Endothelial cell (in vitro differentiated cells): ENCODE data around the gene NCBP1. TPM values are rescaled to one million over a fixed set of nuclear protein-coding genes. Genes with fewer than 3 reads are reported as not detected.
A peak's percentile ranks its signal among the peaks of the same experiment; 100 is the strongest.

Experiments used
- DNase-seq: peaks from one replicate; pipeline ENCODE4 v3.0.0; 2021; ENCODE audit warnings: low spot score
- H3K27ac Mint-ChIP-seq: one replicate; pipeline ENCODE4 v1.8.0; 2021; ENCODE audit warnings: mixed read lengths, inconsistent platforms; ENCODE audit not compliant: unreplicated experiment
- H3K27me3 Mint-ChIP-seq: one replicate; pipeline ENCODE4 v1.8.0; 2021; ENCODE audit warnings: mild to moderate bottlenecking, moderate library complexity, mixed read lengths, inconsistent platforms; ENCODE audit not compliant: unreplicated experiment
- H3K36me3 Mint-ChIP-seq: one replicate; pipeline ENCODE4 v1.8.0; 2021; ENCODE audit warnings: mild to moderate bottlenecking, low read depth, mixed read lengths, inconsistent platforms; ENCODE audit not compliant: unreplicated experiment
- H3K4me1 Mint-ChIP-seq: one replicate; pipeline ENCODE4 v1.8.0; 2021; ENCODE audit warnings: mild to moderate bottlenecking, mixed read lengths, inconsistent platforms; ENCODE audit not compliant: unreplicated experiment
- H3K4me3 Mint-ChIP-seq: one replicate; pipeline ENCODE4 v1.8.0; 2021; ENCODE audit warnings: mild to moderate bottlenecking, mixed read lengths, inconsistent platforms; ENCODE audit not compliant: unreplicated experiment
- H3K9me3 Mint-ChIP-seq: one replicate; pipeline ENCODE4 v1.8.0; 2021; ENCODE audit warnings: mixed read lengths, inconsistent platforms; ENCODE audit not compliant: unreplicated experiment
- total RNA-seq: library from RNA; stranded (reverse); fragmentation: NEBNext Ultra II Directional; extraction: Animal tissue kit (Norgen Biotek cat#: 25700); gene quantifications from one replicate; pipeline ENCODE4 v1.2.1, GENCODE V29; 2021; ENCODE audit not compliant: unreplicated experiment
- TF ChIP-seq, protein P1 (sequence below): fragments of 200-600 bp; sonication (generic); IDR thresholded peaks from one replicate; pipeline ENCODE4 v1.5.0; 2021; ENCODE audit warnings: antibody characterized with exemption; ENCODE audit not compliant: unreplicated experiment

The NCBP1 gene
- total RNA-seq, 1 donor from 2014 or later = 34.6 TPM

DNA sequence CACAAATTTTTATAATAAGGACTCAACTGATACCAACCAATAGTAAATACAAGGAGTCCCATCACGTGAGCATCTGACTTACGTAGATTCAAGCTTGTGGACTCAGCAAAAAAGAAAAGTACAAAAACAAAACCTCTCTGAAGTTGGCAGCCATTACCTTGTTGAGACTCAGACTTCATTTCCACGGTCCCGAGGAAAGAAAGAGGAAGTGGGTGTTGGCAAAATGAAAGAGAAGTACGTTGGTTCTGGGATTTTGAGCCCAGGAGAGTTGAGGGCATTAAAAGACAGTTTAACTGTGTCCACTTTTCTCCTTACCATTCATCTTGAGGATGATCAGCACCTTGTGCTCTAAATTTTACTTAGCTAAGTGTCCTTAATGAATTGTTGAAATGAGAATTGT, 26.7 kb downstream of the NCBP1 start:
- H3K4me3 Mint-ChIP-seq = no peak overlapping the region
- H3K9me3 Mint-ChIP-seq = no peaks in the 10 kb centered on the region
- H3K27ac Mint-ChIP-seq = no peak overlapping the region
- peaks cover 1% of the 10 kb centered on the region for H3K27me3 Mint-ChIP-seq
- peaks cover 32% of the 10 kb centered on the region for H3K36me3 Mint-ChIP-seq
- DNase-seq = no peak
- TF ChIP-seq, protein P1, sequence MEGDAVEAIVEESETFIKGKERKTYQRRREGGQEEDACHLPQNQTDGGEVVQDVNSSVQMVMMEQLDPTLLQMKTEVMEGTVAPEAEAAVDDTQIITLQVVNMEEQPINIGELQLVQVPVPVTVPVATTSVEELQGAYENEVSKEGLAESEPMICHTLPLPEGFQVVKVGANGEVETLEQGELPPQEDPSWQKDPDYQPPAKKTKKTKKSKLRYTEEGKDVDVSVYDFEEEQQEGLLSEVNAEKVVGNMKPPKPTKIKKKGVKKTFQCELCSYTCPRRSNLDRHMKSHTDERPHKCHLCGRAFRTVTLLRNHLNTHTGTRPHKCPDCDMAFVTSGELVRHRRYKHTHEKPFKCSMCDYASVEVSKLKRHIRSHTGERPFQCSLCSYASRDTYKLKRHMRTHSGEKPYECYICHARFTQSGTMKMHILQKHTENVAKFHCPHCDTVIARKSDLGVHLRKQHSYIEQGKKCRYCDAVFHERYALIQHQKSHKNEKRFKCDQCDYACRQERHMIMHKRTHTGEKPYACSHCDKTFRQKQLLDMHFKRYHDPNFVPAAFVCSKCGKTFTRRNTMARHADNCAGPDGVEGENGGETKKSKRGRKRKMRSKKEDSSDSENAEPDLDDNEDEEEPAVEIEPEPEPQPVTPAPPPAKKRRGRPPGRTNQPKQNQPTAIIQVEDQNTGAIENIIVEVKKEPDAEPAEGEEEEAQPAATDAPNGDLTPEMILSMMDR = no peak
- H3K4me1 Mint-ChIP-seq = peaks cover 3% of the 10 kb centered on the region

DNA sequence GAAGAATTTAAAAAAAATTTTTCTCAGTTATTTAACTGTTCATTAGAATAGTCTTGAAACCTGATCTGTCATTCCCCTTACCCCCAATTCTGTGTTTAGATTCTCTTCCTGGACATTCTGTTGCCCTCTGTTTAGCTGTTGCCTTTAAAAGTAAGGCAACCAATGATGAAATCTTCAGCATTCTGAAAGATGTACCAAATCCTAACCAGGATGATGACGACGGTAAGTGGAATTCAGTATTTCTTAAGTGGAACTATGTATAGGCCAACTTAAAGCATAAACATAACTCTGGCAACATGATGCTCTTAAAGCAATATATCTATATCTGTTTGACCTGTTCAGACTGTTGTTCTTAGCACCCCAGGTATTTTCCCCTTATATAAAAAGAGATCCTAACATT, 27.2 kb downstream of the NCBP1 start:
- H3K9me3 Mint-ChIP-seq = no peaks in the 10 kb centered on the region
- peaks cover 1% of the 10 kb centered on the region for H3K27me3 Mint-ChIP-seq
- H3K27ac Mint-ChIP-seq = no peak overlapping the region
- no peak for DNase-seq
- H3K4me3 Mint-ChIP-seq = no peak overlapping the region
- H3K36me3 Mint-ChIP-seq = peaks cover 32% of the 10 kb centered on the region
- TF ChIP-seq, protein P1 = no peak
- peaks cover 3% of the 10 kb centered on the region for H3K4me1 Mint-ChIP-seq

DNA sequence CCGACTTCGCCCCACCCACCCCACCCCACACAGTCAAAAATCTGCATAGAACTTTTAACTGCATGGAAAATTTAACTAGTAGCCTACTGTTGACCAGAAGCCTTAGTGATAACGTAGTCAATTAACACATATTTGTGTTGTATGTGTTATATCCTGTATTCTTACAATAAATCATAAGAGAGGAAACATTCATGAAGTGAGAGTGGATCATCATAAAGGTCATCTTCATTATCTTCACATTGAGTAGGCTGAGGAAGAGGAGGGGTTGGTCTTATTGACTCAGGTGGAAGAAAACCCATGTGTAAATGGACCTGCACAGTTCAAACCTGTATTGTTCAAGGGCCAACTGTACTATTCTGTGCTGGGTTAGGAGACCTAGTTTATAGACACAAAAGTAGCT, 32.1 kb downstream of the NCBP1 start:
- Mint-ChIP-seq H3K4me3 (no peak overlapping the region), H3K36me3 (peaks cover 33% of the 10 kb centered on the region), H3K4me1 (peaks cover 2% of the 10 kb centered on the region), H3K27ac (no peak overlapping the region), H3K27me3 (no peaks in the 10 kb centered on the region), H3K9me3 (no peaks in the 10 kb centered on the region)
- DNase-seq = no peak
- TF ChIP-seq, protein P1 = no peak

DNA sequence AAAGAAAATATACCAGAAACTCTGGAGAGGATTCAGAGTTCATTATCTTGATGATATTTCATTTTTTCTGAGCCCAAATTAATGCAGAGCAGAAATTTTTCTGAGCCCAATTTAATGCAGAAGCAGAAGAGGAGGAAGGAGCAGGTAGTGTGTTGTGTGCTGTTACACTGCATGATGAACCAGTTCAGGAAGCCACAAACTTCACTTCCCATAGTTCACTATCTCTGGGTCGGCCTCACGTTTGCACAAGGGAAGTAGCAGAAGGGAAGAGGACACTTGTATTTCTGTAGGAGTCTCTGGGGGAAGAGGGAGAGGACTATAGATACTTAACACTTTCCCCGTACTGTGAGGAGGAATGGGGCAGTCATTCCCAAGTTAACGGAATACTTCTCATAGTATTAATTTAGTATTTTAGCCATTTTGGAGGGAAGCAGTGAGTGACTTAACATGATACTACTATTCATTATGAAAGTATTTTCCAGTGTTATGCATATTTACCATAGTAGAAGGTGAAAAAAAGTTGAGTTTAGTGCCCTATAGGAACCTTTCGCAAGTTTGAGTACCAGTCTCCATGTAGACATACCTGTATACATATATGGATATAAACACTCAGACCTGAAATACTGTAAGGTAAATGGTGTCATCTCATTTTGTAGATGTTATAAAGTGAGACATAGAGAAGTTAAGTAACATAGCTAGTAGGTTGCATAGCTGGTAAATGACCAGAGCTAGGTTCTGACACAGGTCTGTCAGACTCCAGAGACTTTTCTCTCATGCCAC, 33.5 kb downstream of the NCBP1 start:
- H3K4me3 Mint-ChIP-seq = no peak overlapping the region
- H3K36me3 Mint-ChIP-seq = peaks cover 35% of the 10 kb centered on the region
- no peak for DNase-seq
- H3K27me3 Mint-ChIP-seq = no peaks in the 10 kb centered on the region
- H3K27ac Mint-ChIP-seq = peak overlapping the region; percentile 53
- TF ChIP-seq, protein P1 = no peak
- no peaks in the 10 kb centered on the region for H3K9me3 Mint-ChIP-seq
- peaks cover 2% of the 10 kb centered on the region for H3K4me1 Mint-ChIP-seq

DNA sequence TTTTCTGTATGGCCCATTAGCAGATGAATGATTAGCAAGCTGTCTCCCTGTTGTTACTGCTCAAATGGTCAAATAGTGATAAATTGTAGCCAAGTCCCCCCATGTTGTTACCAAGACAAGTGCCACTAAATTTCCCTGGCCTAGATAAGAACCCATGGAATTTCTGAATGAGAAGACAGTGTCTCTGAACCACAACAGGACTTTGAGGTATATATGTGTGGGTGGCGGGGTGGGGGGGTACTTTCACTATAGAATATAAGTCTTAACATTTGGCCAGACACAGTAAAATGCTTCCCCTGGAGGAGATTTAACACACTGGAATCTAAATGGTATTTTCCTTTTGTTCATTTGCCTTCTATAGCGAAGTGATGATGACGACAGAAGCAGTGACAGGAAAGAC, 34.9 kb downstream of the NCBP1 start:
- H3K4me3 Mint-ChIP-seq = no peak overlapping the region
- TF ChIP-seq, protein P1 = no peak
- no peaks in the 10 kb centered on the region for H3K27me3 Mint-ChIP-seq

More for the DNA sequence above, 34.9 kb downstream of the NCBP1 start:
- peaks cover 35% of the 10 kb centered on the region for H3K36me3 Mint-ChIP-seq
- H3K27ac Mint-ChIP-seq = no peak overlapping the region
- no peaks in the 10 kb centered on the region for H3K9me3 Mint-ChIP-seq
- H3K4me1 Mint-ChIP-seq = peaks cover 2% of the 10 kb centered on the region
- DNase-seq = no peak
